ENCODE results near the gene TDRD10. TPM values are rescaled to one million over a fixed set of nuclear protein-coding genes. Genes with fewer than 3 reads are reported as not detected.

The TDRD10 gene
- total and polyA plus RNA-seq, 2 of the 8 experiments (the other 6 are each of a cell fraction or from before 2014, with no cell fraction given): 0.15 to 0.27 TPM

DNA sequence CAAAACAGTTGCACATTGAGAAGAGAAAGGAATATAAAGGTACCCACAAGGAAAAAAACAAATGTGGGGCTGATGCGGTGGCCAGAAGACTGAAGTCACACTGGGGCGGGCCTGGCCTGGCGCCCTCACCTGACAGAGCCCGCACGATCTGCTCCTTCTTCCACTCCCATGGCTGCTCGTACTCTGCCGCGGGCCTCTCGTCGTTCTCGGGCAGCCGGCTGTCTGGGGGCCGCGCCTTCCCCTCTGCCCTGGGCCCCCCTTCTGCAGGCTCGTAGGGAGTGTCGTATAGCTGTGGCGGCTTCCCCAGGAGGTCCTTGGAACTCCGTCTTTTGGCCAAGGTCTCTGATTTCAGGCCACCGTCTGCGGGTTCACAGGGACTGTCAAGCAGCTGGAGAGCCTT is 13.1 kb upstream of the TDRD10 start (continued):
- TF ChIP-seq, protein P1, sequence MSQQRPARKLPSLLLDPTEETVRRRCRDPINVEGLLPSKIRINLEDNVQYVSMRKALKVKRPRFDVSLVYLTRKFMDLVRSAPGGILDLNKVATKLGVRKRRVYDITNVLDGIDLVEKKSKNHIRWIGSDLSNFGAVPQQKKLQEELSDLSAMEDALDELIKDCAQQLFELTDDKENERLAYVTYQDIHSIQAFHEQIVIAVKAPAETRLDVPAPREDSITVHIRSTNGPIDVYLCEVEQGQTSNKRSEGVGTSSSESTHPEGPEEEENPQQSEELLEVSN (IDR thresholded peaks at IDR 0.05): no peak
- TF ChIP-seq BACH1 (IDR thresholded peaks at IDR 0.05; ENCODE audit: low read length) (no peak), TAF1 (IDR thresholded peaks at IDR 0.05; ENCODE audit: low read depth, low read length) (no peak), POLR2AphosphoS5 (IDR thresholded peaks at IDR 0.05; ENCODE audit: low read depth, low read length) (no peak), NRF1 (IDR thresholded peaks at IDR 0.05; ENCODE audit: low read depth, low read length) (no peak), SP4 (IDR thresholded peaks at IDR 0.05; ENCODE audit: low read length) (no peak), TAF7 (optimal IDR thresholded peaks at IDR 0.05; ENCODE audit: borderline replicate concordance, low read depth, low read length) (no peak), JUND (IDR thresholded peaks at IDR 0.05; ENCODE audit: low read length) (no peak), PHF8 (conservative IDR thresholded peaks at IDR 0.05; ENCODE audit: low read depth, low read length) (no peak)

Data from H1 (cell line).